ENCODE measurements around the gene SRCIN1. TPM values are rescaled to one million over a fixed set of nuclear protein-coding genes. Genes with fewer than 3 reads are reported as not detected.

Gene SRCIN1
- total RNA-seq, 4 donors from 2014 or later: 1.8 to 8.8 (median 5.2) TPM

- 69 to 80% methylated on average over 4 to 14 of the region's 14 CpGs for WGBS, 2 donors (ENCODE audit: low coverage in 1 of 2)
- intact Hi-C loops (cut with DNase I; ENCODE audit: low total_unique reads): no loop called here
- H3K4me3 ChIP-seq: no peak overlapping the region
Measured at GRCh38 chr17:38583828-38584349, 21.9 kb downstream of the SRCIN1 start.

GRCh38 chr17:38583176-38583575, 22.6 kb downstream of the SRCIN1 start:
- no peak overlapping the region for H3K4me3 ChIP-seq
- 63 to 73% methylated on average over 1 to 3 of the region's 3 CpGs for WGBS, 2 donors (ENCODE audit: low coverage in 1 of 2)
- TF ChIP-seq POLR2AphosphoS5 (IDR thresholded peaks at IDR 0.05): no peak
- TF ChIP-seq CTCF (IDR thresholded peaks at IDR 0.05): no peak
- TF ChIP-seq EP300 (IDR thresholded peaks at IDR 0.05; ENCODE audit: low read depth): no peak
- no peak for TF ChIP-seq POLR2A (IDR thresholded peaks at IDR 0.05)
- no peak for DNase-seq
- peaks cover 6 to 15% (median 8%) of the 10 kb centered on the region in 4 donors for H3K4me1 ChIP-seq
- intact Hi-C loops (cut with DNase I; ENCODE audit: low total_unique reads): no loop called here
- peaks cover 57% of the 10 kb centered on the region for H3K27me3 ChIP-seq
- no peaks in the 10 kb centered on the region for H3K36me3 ChIP-seq
- no peak overlapping the region for H3K27ac ChIP-seq
- no peaks in the 10 kb centered on the region for H3K9me3 ChIP-seq
- in situ Hi-C loops (cut with MboI; ENCODE audit: low pct_ligation_motif_present in 1 of 4, low pct_unique_long_range_greater_than_20kb in 1 of 4, low sequenced_read_pairs in 3 of 4): no loop called here

More at GRCh38 chr17:38583828-38584349, 21.9 kb downstream of the SRCIN1 start:
- no peaks in the 10 kb centered on the region for H3K9me3 ChIP-seq
- peaks cover 0 to 11% (median 8%) of the 10 kb centered on the region in 4 donors for H3K4me1 ChIP-seq
- no peak overlapping the region for H3K27ac ChIP-seq
- DNase-seq: no peak
- in situ Hi-C loops (cut with MboI; ENCODE audit: low pct_ligation_motif_present in 1 of 4, low pct_unique_long_range_greater_than_20kb in 1 of 4, low sequenced_read_pairs in 3 of 4): no loop called here
- peaks cover 57% of the 10 kb centered on the region for H3K27me3 ChIP-seq
- TF ChIP-seq POLR2A (IDR thresholded peaks at IDR 0.05): no peak
- TF ChIP-seq POLR2AphosphoS5 (IDR thresholded peaks at IDR 0.05): no peak
- no peak for TF ChIP-seq EP300 (IDR thresholded peaks at IDR 0.05; ENCODE audit: low read depth)
- no peak for TF ChIP-seq CTCF (IDR thresholded peaks at IDR 0.05)
- no peaks in the 10 kb centered on the region for H3K36me3 ChIP-seq

- DNase-seq: no peak
- Histone ChIP-seq H3K27ac (no peak overlapping the region), H3K9me3 (no peaks in the 10 kb centered on the region), H3K4me1 (peaks cover 6 to 15% (median 8%) of the 10 kb centered on the region in 4 donors), H3K36me3 (no peaks in the 10 kb centered on the region), H3K27me3 (peaks cover 62% of the 10 kb centered on the region), H3K4me3 (no peak overlapping the region)
- TF ChIP-seq CTCF (IDR thresholded peaks at IDR 0.05): no peak
- no peak for TF ChIP-seq POLR2AphosphoS5 (IDR thresholded peaks at IDR 0.05)
- TF ChIP-seq EP300 (IDR thresholded peaks at IDR 0.05; ENCODE audit: low read depth): no peak
- no peak for TF ChIP-seq POLR2A (IDR thresholded peaks at IDR 0.05)
- intact Hi-C loops (cut with DNase I; ENCODE audit: low total_unique reads) (no loop called here), in situ Hi-C loops (cut with MboI; ENCODE audit: low pct_ligation_motif_present in 1 of 4, low pct_unique_long_range_greater_than_20kb in 1 of 4, low sequenced_read_pairs in 3 of 4) (no loop called here)
Measured at GRCh38 chr17:38582069-38582468, 23.7 kb downstream of the SRCIN1 start.

GRCh38 chr17:38579934-38580333, 25.8 kb downstream of the SRCIN1 start:
- Histone ChIP-seq H3K4me3 (no peak overlapping the region), H3K4me1 (peaks cover 5 to 11% (median 7%) of the 10 kb centered on the region in 4 donors), H3K27me3 (peaks cover 63% of the 10 kb centered on the region), H3K27ac (no peak overlapping the region), H3K36me3 (no peaks in the 10 kb centered on the region), H3K9me3 (no peaks in the 10 kb centered on the region)
- in situ Hi-C loops (cut with MboI; ENCODE audit: low pct_ligation_motif_present in 1 of 4, low pct_unique_long_range_greater_than_20kb in 1 of 4, low sequenced_read_pairs in 3 of 4) (no loop called here), intact Hi-C loops (cut with DNase I; ENCODE audit: low total_unique reads) (no loop called here)
- WGBS, 2 donors (ENCODE audit: low coverage in 1 of 2): 18% methylated on average over 7 of the region's 7 CpGs; no CpG with 5 or more reads in 1 of the 2 donors
- TF ChIP-seq POLR2AphosphoS5 (IDR thresholded peaks at IDR 0.05): no peak
- TF ChIP-seq POLR2A (IDR thresholded peaks at IDR 0.05): no peak
- no peak for TF ChIP-seq CTCF (IDR thresholded peaks at IDR 0.05)
- no peak for TF ChIP-seq EP300 (IDR thresholded peaks at IDR 0.05; ENCODE audit: low read depth)
- no peak for DNase-seq
